GM12874 (cell line): ENCODE data around the gene FAM13C.

Experiments used
- TF ChIP-seq, protein P1 (sequence below): IDR thresholded peaks from 2 replicates; pipeline ENCODE4 v1.5.1; 2011; ENCODE audit warnings: low read depth, mild to moderate bottlenecking, control low read depth, low read length, moderate library complexity; ENCODE audit not compliant: insufficient read depth

FAM13C gene

DNA sequence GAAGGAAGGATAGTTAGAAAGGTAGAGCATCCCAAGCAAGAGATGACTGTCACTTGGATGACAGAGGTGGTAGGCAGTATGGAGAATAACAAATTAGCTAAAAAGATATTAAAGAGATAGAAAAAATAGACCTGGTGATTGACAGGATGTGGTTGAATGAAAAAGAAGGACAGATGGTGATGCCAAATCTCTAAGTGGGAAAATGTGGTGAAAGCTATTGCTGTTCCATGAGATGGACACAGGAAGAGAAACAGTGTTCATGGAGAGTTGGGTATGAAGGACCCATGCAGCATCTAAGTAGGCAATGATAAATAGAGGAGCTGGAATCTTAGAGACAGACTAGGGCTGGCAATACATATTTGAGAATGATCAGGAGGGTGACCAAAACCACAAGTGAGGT is 30.7 kb downstream of the FAM13C start:
- TF ChIP-seq, protein P1, sequence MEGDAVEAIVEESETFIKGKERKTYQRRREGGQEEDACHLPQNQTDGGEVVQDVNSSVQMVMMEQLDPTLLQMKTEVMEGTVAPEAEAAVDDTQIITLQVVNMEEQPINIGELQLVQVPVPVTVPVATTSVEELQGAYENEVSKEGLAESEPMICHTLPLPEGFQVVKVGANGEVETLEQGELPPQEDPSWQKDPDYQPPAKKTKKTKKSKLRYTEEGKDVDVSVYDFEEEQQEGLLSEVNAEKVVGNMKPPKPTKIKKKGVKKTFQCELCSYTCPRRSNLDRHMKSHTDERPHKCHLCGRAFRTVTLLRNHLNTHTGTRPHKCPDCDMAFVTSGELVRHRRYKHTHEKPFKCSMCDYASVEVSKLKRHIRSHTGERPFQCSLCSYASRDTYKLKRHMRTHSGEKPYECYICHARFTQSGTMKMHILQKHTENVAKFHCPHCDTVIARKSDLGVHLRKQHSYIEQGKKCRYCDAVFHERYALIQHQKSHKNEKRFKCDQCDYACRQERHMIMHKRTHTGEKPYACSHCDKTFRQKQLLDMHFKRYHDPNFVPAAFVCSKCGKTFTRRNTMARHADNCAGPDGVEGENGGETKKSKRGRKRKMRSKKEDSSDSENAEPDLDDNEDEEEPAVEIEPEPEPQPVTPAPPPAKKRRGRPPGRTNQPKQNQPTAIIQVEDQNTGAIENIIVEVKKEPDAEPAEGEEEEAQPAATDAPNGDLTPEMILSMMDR: no peak

DNA sequence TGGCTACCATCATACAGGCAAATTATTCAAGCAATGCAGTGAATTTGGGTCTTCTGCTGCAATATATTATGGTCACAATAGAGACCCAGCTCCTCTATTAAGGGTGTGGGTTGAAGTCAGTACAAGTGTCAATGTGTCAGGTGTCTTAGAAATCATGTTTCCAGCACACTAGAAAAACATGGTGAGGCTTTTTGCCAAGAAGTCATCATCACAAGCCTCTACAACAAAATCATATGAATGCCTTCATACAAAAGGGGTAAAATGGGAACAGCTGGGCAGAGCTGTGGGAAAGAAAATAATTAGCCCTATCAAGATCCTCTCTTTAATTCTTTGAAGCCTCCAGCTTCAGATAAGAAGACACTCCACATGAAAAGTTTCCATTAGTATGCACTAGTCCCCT is 37.2 kb downstream of the FAM13C start:
- TF ChIP-seq, protein P1: no peak

DNA sequence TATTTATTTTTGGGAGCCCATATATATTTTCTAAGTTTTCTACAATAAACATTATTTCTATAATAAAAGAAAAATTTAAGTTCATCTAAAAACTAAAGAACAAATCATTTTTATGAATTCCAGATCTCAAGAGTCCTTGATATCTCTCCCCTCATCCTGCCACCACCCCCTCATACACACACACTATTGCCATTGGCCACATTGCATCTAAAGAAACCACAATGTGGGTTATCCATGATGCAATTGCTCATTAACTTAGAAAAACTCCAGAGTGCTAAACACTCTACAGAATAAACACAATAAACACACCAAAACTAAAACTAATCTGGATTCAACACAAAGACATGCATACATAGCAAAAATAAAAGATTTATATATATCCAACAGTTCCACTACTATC is 37.8 kb downstream of the FAM13C start:
- TF ChIP-seq, protein P1: no peak

DNA sequence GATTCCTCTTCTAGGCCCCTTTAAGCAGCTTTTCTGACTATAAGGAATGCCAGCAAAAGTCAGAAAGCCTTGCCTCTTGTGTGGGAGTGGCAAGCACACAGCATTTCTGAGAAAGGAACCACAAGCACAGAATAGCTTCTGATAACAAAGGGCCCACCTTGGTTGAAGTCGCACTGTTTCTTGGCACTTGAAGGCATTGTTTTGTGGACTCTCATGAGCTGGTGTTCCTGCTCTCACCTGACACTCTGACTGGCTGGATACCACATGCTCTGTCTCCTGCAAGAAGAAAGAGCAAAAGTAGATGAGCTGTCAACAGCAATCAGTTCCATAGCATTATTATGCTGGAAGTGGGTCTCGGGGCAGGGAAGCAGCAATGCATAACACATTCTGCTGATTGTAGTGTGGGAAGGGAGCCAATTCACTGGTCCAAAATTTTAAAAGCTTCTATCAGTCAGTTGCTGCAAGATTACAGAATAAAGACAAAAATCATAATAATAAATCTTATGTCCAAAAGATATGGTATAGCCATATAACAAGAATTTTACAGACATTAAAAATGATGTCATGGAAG is 38.4 kb downstream of the FAM13C start:
- TF ChIP-seq, protein P1: no peak

DNA sequence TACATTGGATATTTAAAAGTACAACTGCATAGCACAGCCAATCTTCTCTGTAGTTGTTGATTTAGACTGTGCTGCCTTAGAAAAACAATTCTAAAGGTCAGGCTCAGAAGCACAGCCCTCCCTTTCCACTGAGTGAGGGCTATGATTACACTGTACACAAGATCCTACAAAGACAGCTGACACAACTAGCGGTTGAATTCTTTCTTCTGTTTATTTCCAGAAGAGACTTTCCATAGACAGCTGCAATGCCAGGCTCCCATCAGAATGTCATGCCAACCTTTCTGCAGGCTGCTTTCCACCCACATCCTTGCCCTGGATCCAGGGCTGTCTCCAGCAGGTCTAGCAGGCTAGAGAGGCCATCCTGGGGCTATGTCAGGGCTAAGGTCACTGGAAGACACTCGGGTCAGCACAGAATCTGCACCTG is 39.3 kb downstream of the FAM13C start:
- TF ChIP-seq, protein P1: no peak

DNA sequence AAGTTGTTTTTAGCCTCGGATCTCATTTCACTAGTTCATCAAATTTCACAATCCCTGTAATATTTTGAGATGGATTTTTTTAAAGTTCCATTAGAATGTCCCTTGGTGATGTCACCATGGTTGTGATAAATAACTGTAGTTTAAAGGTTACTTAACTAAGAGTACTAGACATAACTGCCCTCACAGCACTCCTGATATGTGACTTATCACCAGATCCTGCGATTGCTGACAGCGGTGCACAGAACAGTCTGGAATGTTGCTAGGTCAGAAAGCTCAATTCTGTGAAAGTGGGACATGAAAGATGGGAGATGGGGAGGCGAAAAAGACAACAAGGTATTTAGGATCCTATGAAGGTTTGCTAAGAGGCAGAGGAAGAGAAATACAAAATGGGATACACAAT is 40.2 kb downstream of the FAM13C start:
- TF ChIP-seq, protein P1: no peak

DNA sequence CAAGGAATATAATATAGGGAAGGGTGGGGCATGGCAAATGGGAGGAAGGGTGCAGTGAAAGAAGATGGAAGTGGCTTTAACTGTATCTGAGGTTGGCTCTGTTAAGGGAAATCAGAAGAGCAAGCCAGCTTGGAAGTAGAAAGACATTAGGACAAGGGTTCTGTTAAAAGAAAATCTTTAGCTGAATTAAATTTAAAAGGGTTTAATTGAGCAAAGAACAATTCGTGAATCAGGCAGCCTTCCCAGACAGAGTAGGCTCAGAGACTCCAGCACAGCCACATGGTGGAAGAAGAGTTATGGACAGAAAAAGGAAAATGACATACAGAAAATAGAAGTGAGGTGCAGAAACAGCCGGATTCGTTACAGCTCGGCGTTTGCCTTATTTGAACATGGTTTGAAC is 42.0 kb downstream of the FAM13C start:
- TF ChIP-seq, protein P1: no peak

DNA sequence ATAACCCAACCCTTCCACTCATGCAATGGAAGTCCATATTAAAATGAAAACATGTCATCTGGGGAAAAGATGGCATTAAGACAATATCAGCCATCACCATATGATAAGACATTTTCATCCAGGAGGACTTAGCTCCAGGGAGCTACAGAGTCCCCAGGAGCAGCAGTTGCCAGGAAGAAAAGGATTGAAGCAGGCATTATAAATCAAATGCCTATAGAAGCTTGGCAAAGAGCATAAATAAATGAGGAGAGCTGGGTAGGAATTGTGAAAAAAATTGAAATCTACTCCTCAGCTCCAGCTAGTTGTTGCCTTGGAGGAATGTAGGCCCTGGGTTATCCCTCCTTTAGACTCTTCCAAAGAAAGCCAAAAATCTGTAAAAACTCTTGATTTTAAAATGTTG is 42.5 kb downstream of the FAM13C start:
- TF ChIP-seq, protein P1: no peak
